GM12891 (cell line): ENCODE data around the gene EML6.

Experiments used
- DNase-seq: peaks from one replicate; pipeline ENCODE4 v3.0.0; 2011; ENCODE audit warnings: low spot score; ENCODE audit not compliant: insufficient read length
- FAIRE-seq: peaks from 2 replicates; lab custom pipeline; 2011; peaks lifted over from hg19 to GRCh38; lab: Jason Lieb, UNC
- PAX5 ChIP-seq: IDR thresholded peaks from 2 replicates; pipeline ENCODE4 v1.6.1; 2011; ENCODE audit warnings: low read length, moderate library complexity, mild to moderate bottlenecking; ENCODE audit not compliant: insufficient read depth, severe bottlenecking
- POLR2A ChIP-seq: IDR thresholded peaks from 2 replicates; pipeline ENCODE4 v1.6.1; 2011; ENCODE audit warnings: low read depth, low read length, control low read depth
- POLR2AphosphoS5 ChIP-seq: IDR thresholded peaks from 2 replicates; pipeline ENCODE4 v1.6.1; 2011; ENCODE audit warnings: low read depth, low read length, control low read depth
- POU2F2 ChIP-seq: IDR thresholded peaks from 2 replicates; pipeline ENCODE4 v1.6.1; 2011; ENCODE audit warnings: low read depth, mild to moderate bottlenecking, control low read depth, low read length, moderate library complexity
- SPI1 ChIP-seq: IDR thresholded peaks from 2 replicates; pipeline ENCODE4 v1.6.1; 2011; ENCODE audit warnings: low read depth, low read length, control low read depth
- TAF1 ChIP-seq: IDR thresholded peaks from 2 replicates; pipeline ENCODE4 v1.6.1; 2011; ENCODE audit warnings: low read depth, low read length, control low read depth

The EML6 gene

DNA sequence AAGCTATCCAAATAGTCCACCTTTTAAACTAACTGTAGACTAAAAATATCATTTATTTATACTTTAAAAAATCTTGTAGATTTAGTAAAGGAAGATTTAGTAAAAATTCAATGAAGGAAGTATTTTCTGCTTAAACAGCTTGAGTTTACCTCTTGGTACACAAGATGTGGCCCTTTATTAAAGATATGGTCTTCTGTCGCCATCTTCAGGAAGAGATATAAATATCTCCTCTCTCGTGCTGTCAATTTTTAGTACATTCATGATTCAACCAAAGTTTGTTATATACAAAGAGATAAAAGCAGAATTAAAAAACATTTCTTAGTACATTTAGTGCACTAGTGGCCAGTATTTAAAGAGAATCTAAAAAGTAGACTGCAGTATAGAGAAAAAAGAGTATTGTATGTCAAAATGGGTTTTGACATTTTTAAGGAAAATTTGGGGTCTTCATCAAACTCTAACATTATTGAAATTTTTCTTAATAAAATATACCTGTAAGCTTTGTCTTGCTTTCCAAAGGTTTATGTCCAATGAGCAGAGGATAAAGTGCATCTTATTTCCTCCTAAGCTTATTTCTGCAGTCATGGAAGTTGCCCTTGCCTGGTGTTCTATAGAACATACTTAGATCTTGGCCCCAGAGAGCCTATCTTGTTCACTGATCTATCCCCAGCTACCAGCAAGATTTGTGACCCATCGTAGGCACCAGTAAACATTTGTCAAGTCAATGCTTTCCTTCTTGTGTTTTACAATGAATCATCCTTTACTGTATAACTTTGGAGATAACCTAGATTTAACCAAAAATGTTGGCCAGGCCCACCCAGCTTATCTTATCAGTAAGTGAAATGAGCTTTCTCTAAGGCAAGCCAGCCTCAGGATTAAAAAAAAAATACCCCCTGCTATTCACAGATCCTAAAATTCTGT lies 18.5 kb upstream of the EML6 start:
- TF ChIP-seq POLR2A (no peak), SPI1 (no peak), POU2F2 (no peak), PAX5 (no peak), POLR2AphosphoS5 (no peak), TAF1 (no peak)
- DNase-seq (no peak), FAIRE-seq (no peak)

DNA sequence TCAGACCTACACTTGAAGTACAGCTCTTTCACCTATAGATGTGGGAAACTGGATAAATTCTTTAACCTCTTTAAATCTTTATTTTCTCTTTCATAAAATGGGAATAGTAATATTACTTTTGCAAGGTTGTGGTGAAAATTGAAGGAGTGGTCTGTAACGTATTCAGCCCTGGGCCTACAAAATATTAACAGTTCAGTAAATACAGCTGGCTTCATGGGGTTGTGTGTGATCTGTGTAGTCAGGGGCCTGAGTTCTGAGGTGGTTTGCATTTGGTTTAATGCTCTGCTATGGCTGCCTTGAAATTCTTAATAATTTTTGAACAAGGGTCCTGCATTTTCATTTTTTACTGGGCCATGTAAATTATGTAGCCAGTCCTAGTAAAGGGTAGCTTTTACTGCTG lies 16.8 kb upstream of the EML6 start:
- FAIRE-seq: no peak
- no peak for DNase-seq
- TF ChIP-seq POU2F2: no peak
- TF ChIP-seq POLR2AphosphoS5: no peak
- no peak for TF ChIP-seq TAF1

DNA sequence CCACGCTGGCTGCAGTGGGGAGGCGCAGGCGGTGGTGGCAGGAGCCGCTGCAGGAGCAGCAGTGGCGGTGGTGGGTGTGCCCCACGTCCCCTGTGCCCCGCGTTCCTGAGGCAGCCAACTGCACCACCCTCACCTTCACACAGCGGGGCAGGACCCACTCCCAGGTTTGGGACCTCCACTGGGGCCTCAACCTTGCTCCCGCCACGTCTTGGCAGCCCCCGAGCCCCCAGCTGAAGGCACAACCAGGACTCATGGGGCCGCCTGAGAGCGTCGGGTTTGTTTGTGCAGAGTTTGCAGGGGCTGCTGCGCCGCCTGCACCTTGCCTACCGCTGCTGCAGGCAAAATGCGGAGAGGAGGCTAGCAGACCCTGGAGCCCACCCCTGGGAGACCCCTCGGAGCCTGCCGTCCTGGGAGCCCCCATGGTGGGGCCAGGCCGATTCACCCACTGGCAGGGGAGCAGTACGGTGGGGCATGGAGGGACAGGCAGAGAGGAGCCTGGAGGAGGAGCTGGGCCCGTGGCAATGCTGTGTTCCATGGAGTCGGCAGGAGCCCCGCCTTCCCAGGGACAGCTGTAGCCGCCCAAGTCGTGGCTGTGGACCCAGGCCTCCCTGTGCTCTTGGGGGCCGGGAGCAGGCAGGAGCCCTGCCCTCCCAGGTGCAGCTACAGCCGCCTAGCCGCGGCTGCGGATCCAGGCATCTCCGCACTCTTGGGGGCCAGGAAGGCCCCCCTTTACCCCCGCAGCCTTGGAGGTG lies 14.7 kb upstream of the EML6 start:
- TF ChIP-seq SPI1 (no peak), POU2F2 (no peak), PAX5 (no peak), POLR2AphosphoS5 (no peak), POLR2A (no peak), TAF1 (no peak)
- DNase-seq (no peak), FAIRE-seq (peak; percentile 50)

DNA sequence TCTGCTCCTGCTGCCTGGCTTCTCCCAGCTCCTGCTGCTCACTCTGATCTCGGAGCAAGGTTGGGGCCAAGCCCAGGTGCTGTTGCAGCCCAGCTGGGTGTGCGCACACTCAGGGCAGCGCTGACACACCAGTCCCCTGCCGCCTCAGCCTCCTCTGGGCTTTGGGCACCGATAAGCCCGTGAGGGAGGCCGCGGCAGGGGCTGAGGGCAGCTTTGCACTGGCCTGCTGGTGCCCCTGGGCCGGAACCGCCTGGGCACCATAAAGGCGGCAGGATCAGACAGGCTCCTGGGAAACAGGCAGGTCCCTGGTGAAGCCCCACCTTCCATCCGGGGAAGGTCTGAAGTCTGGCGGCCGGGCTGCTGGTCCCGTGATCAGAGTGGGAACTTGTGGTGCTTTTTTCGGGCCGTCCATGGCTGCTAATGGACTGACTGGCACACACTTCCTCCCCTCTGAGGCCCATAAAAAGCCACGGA lies 14.1 kb upstream of the EML6 start:
- DNase-seq (no peak), FAIRE-seq (no peak)
- no peak for TF ChIP-seq PAX5
- TF ChIP-seq SPI1: no peak
- TF ChIP-seq POLR2AphosphoS5: no peak
- no peak for TF ChIP-seq POU2F2

DNA sequence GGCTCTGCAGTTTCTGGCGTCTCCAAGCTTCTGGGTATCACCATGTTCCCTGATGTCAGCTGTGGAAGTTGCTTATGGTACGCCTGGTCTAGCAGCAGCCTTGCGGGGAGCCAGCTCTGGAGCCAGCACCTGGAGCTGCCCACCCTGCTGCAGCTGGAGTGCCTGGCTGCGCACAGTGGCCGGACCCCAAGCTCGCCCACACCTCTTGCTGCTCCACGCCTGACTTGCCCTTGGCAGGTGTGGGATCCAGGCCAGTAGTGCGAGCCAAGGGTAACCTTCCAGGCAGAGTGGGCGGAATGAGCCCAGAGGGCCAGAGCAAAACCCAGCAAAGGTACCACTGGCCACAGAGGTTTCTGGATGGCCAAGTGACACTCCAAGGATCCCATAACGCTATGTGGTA lies 13.2 kb upstream of the EML6 start:
- no peak for TF ChIP-seq POLR2A
- no peak for TF ChIP-seq SPI1
- TF ChIP-seq POLR2AphosphoS5: no peak
- TF ChIP-seq TAF1: no peak
- no peak for TF ChIP-seq PAX5
- no peak for TF ChIP-seq POU2F2
- no peak for FAIRE-seq

DNA sequence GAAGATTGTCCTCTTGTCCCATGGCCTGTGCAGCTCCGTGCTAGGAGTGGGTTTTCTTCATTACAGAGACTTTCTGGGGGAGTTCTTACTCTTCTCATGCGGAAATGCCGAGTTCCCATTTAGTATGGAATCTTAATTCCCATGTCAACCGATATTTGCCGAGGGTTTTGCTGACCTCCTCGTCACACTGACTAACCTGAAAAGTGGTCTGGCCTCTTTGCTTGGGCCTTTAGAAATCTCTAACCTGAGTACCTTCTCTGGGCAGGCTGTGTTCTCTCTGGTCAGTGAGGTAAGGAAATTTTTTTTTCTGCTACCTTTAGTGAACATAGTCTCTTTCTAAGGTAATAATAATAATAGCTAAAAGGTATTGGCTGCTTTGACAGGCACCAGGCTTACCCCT lies 10.9 kb upstream of the EML6 start:
- TF ChIP-seq POLR2A (no peak), PAX5 (no peak), TAF1 (no peak), SPI1 (no peak), POU2F2 (no peak), POLR2AphosphoS5 (no peak)
- no peak for DNase-seq
- no peak for FAIRE-seq

More for the DNA sequence above, 13.2 kb upstream of the EML6 start:
- no peak for DNase-seq

DNA sequence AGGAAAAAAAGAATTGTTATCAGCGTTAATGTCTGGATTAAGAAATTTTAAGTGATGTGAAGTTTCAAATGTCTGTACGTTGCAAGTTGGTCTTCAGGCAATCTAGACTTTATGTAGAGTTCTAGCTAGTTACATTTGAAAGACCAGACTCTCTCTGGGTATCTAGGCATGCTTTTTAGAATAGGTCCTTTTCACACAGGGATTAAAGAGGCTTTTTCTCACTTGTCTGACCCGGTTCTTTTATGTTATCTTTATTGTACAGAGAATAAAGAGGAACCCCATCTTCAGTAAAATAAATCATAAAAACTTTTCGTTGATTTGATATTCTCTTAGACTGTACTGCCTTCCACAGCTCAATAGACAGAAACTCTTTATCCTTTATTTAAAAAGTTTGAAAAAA lies 8.5 kb upstream of the EML6 start:
- TF ChIP-seq SPI1: no peak
- no peak for TF ChIP-seq POLR2AphosphoS5
- TF ChIP-seq TAF1: no peak
- TF ChIP-seq POLR2A: no peak
- TF ChIP-seq PAX5: no peak
- TF ChIP-seq POU2F2: no peak
- no peak for DNase-seq
- FAIRE-seq: no peak

DNA sequence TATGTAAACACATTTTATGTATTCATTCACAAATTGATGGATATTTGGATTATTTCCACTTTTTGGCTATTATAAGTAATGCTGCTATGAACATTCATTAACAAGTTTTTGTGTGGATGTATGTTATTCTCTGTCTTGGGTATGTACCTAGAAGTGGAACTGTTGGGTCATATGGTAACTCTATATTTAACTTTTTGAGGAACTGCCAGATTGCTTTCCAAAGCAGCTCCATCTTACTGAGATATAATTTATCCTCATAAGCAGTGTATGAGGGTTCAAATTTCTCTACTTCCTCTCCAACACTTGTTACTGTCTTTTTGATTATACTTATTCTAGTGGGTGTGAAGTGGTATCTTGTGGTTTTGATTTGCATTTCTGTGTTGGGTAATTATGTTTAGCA lies 7.1 kb upstream of the EML6 start:
- DNase-seq (no peak), FAIRE-seq (no peak)
- no peak for TF ChIP-seq POLR2AphosphoS5
- no peak for TF ChIP-seq POLR2A
- no peak for TF ChIP-seq POU2F2
- TF ChIP-seq TAF1: no peak

DNA sequence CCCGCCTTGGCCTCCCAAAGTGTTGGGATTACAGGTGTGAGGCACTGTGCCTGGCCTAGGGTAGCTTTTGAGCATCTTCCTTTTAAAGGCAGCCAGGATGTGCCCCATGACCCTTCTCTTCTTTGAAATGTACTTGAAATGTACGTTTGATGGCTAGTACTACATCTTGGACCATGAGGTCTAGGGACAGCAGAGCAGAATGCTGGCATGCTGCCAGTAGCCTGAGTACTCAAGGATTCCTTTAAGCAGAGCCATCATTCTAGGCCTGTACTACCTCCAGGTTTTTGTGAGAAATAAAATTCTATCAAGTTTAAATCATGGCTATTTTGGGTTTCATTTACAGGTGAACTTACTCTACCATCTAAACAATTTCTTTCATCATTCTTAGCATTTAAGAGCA lies 2.9 kb upstream of the EML6 start:
- TF ChIP-seq TAF1 (no peak), POLR2A (no peak), SPI1 (no peak)
- FAIRE-seq (no peak), DNase-seq (no peak)
